Progenitor cell of endocrine pancreas (in vitro differentiated cells): ENCODE data around the gene FYN. TPM values are rescaled to one million over a fixed set of nuclear protein-coding genes. Genes with fewer than 3 reads are reported as not detected.
"Not testable (repeated sequence)": the region's sequence is repeated elsewhere in the genome, so short reads cannot be mapped to it uniquely, and the experiment has no call there.

ENCODE experiments used
- DNase-seq: peaks from one replicate; pipeline ENCODE4 v3.0.0; 2021; ENCODE audit warnings: low spot score; ENCODE audit not compliant: unreplicated experiment
- H3K27ac Mint-ChIP-seq: 2 replicates; pipeline ENCODE4 v1.8.0; 2021; ENCODE audit warnings: mild to moderate bottlenecking, moderate library complexity, mixed read lengths
- H3K27me3 Mint-ChIP-seq: 2 replicates; pipeline ENCODE4 v1.8.0; 2021; ENCODE audit warnings: mixed read lengths
- H3K36me3 Mint-ChIP-seq: 2 replicates; pipeline ENCODE4 v1.8.0; 2022; ENCODE audit warnings: mixed read lengths; ENCODE audit not compliant: insufficient read depth
- H3K4me1 Mint-ChIP-seq: 2 replicates; pipeline ENCODE4 v1.8.0; 2021; ENCODE audit warnings: low read depth, mixed read lengths
- H3K4me3 Mint-ChIP-seq: 2 replicates; pipeline ENCODE4 v1.8.0; 2021; ENCODE audit warnings: low read depth, mild to moderate bottlenecking, moderate library complexity, mixed read lengths
- H3K9me3 Mint-ChIP-seq: 2 replicates; pipeline ENCODE4 v1.8.0; 2021; ENCODE audit warnings: low read depth, mixed read lengths
- CTCF ChIP-seq: fragments of 200-600 bp; sonication (generic); IDR thresholded peaks from one replicate; pipeline ENCODE4 v1.5.0; 2021; ENCODE audit warnings: antibody characterized with exemption, mild to moderate bottlenecking; ENCODE audit not compliant: unreplicated experiment
- total RNA-seq: library from RNA; stranded (reverse); gene quantifications from 2 replicates; pipeline ENCODE4 v1.2.1, GENCODE V29; 2021

The FYN gene
- total RNA-seq, 1 donor from 2014 or later, result 169 TPM

- H3K27me3 Mint-ChIP-seq, result no peaks in the 10 kb centered on the region
- no peak overlapping the region for H3K27ac Mint-ChIP-seq
- TF ChIP-seq CTCF, result no peak
- no peaks in the 10 kb centered on the region for H3K9me3 Mint-ChIP-seq
- DNase-seq, result no peak
- H3K36me3 Mint-ChIP-seq, result peaks cover 41% of the 10 kb centered on the region
- H3K4me1 Mint-ChIP-seq, result peaks cover 15% of the 10 kb centered on the region
- H3K4me3 Mint-ChIP-seq, result no peak overlapping the region
These were observed 188.2 kb downstream of the FYN start for GRCh38 chr6:111685058-111685457.

- no peak overlapping the region for H3K4me3 Mint-ChIP-seq
- H3K27me3 Mint-ChIP-seq, result no peaks in the 10 kb centered on the region
- no peak for DNase-seq
- no peak for TF ChIP-seq CTCF
- peaks cover 17% of the 10 kb centered on the region for H3K4me1 Mint-ChIP-seq
- H3K36me3 Mint-ChIP-seq, result peaks cover 39% of the 10 kb centered on the region
- H3K9me3 Mint-ChIP-seq, result no peaks in the 10 kb centered on the region
- H3K27ac Mint-ChIP-seq, result no peak overlapping the region
These were observed 189.4 kb downstream of the FYN start for GRCh38 chr6:111683749-111684267.

GRCh38 chr6:111683157-111683556 is 190.1 kb downstream of the FYN start:
- no peak for DNase-seq
- Mint-ChIP-seq H3K4me1 (peaks cover 22% of the 10 kb centered on the region), H3K36me3 (peaks cover 37% of the 10 kb centered on the region), H3K4me3 (no peak overlapping the region), H3K27me3 (no peaks in the 10 kb centered on the region), H3K9me3 (no peaks in the 10 kb centered on the region), H3K27ac (no peak overlapping the region)
- TF ChIP-seq CTCF, result no peak

- H3K4me1 Mint-ChIP-seq, result peaks cover 29% of the 10 kb centered on the region
- H3K36me3 Mint-ChIP-seq, result peaks cover 29% of the 10 kb centered on the region
- no peak for DNase-seq
- TF ChIP-seq CTCF, result no peak
- no peaks in the 10 kb centered on the region for H3K27me3 Mint-ChIP-seq
- no peaks in the 10 kb centered on the region for H3K9me3 Mint-ChIP-seq
- H3K4me3 Mint-ChIP-seq, result no peak overlapping the region
- H3K27ac Mint-ChIP-seq, result peak overlapping the region; percentile 14
These were observed 191.4 kb downstream of the FYN start for GRCh38 chr6:111681860-111682259.

GRCh38 chr6:111680811-111681609 is 192.2 kb downstream of the FYN start:
- not testable (repeated sequence) for H3K9me3 Mint-ChIP-seq, H3K4me3 Mint-ChIP-seq, DNase-seq, H3K27ac Mint-ChIP-seq, H3K27me3 Mint-ChIP-seq
- H3K36me3 Mint-ChIP-seq, result peaks cover 31% of the 10 kb centered on the region
- peaks cover 29% of the 10 kb centered on the region for H3K4me1 Mint-ChIP-seq
